COLO668 (cell line): ENCODE measurements around the gene DDI2.
"Not testable (repeated sequence)": the region's sequence is repeated elsewhere in the genome, so short reads cannot be mapped to it uniquely, and the experiment has no call there.

ENCODE experiments used
- DNase-seq: peaks from one replicate; lab custom pipeline; 2025; ENCODE audit not compliant: unreplicated experiment; lab: John Stamatoyannopoulos, UW

The DDI2 gene

GRCh38 chr1:15617173-15618076 is at the start of gene DDI2:
Gene DDI2, plus strand, starts transcription at chr1:15617458. Its CDS starts 213 bp downstream, at chr1:15617671.
- peak; percentile 100 for DNase-seq

- DNase-seq: no peak
Observed at GRCh38 chr1:15568387-15569073, 48.7 kb upstream of the DDI2 start.

- DNase-seq: no peak
Observed at GRCh38 chr1:15570861-15571260, 46.4 kb upstream of the DDI2 start.

- DNase-seq: no peak
Observed at GRCh38 chr1:15571266-15571665, 46.0 kb upstream of the DDI2 start.

- DNase-seq: no peak
Observed at GRCh38 chr1:15573477-15573876, 43.8 kb upstream of the DDI2 start.

GRCh38 chr1:15574741-15575140 is 42.5 kb upstream of the DDI2 start:
- DNase-seq: no peak

- DNase-seq: no peak
Observed at GRCh38 chr1:15575549-15576150, 41.6 kb upstream of the DDI2 start.

GRCh38 chr1:15577691-15578090 is 39.6 kb upstream of the DDI2 start:
- DNase-seq: peak; percentile 63

GRCh38 chr1:15578921-15579682 is 38.2 kb upstream of the DDI2 start:
- DNase-seq: no peak

- no peak for DNase-seq
Observed at GRCh38 chr1:15579683-15580047, 37.6 kb upstream of the DDI2 start.

GRCh38 chr1:15583016-15583706 is 34.1 kb upstream of the DDI2 start:
- DNase-seq: no peak

GRCh38 chr1:15584489-15585363 is 32.5 kb upstream of the DDI2 start, which contains the start of gene AGMAT:
Gene AGMAT, minus strand, starts transcription at chr1:15585051. Its CDS starts 84 bp downstream, at chr1:15584967.
- peak; percentile 90 for DNase-seq

- no peak for DNase-seq
Observed at GRCh38 chr1:15592285-15592684, 25.0 kb upstream of the DDI2 start.

- DNase-seq: no peak
Observed at GRCh38 chr1:15595809-15596617, 21.2 kb upstream of the DDI2 start.

GRCh38 chr1:15598436-15598835 is 18.8 kb upstream of the DDI2 start:
- no peak for DNase-seq

- peak; percentile 100 for DNase-seq
Observed at GRCh38 chr1:15603050-15603965, 13.9 kb upstream of the DDI2 start.

- DNase-seq: not testable (repeated sequence)
Observed at GRCh38 chr1:15603966-15604282, 13.3 kb upstream of the DDI2 start.

- not testable (repeated sequence) for DNase-seq
Observed at GRCh38 chr1:15604400-15604799, 12.9 kb upstream of the DDI2 start.
